Omental fat pad (tissue), 4 donors: ENCODE data around the gene ZDHHC17. TPM values are rescaled to one million over a fixed set of nuclear protein-coding genes. Genes with fewer than 3 reads are reported as not detected.

ENCODE experiments used
- ATAC-seq: fragments of 150-250 bp; one replicate; pipeline ENCODE4 v1.9.1; 2016; ENCODE audit warnings: mild to moderate bottlenecking, moderate library complexity; ENCODE audit not compliant: low FRiP score
- DNase-seq: peaks from one replicate; pipeline ENCODE4 v3.0.0-alpha.2; 2019; ENCODE audit warnings: low spot score
- CTCF ChIP-seq, 3 donors: fragments of 450-650 bp; IDR thresholded peaks; one replicate each; pipeline ENCODE4 v1.5.1; 2016 to 2017; ENCODE audit warnings: antibody characterized with exemption in 3 of 3, mild to moderate bottlenecking in 3 of 3, moderate library complexity in 2 of 3
- total RNA-seq, 4 donors: library from RNA; depleted of rRNA; stranded (reverse); fragments of >200 nt; gene quantifications; one replicate each; pipeline ENCODE4 v1.1.0, GENCODE V29; 2016

Gene ZDHHC17
- total RNA-seq, 4 donors from 2014 or later, result 27.7 to 69.0 (median 34.7) TPM

DNA sequence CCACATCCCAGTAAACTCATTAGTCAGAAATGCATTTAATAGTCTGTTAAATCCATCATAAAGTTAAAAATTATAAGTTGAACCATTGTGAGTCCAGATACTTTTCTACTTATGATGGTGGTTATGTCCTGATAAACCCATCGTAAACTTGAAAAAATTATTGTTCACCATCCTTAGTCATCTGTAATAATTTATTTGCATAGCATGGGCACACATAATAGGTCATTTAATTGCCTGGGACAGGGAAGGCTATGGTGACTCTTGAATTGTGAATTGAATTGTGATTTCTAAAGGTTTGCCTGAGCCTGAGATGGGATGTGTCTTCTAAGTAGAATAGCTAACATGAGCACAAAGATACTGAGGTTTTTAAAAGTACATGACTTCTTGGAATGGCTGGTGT lies 21.5 kb downstream of the ZDHHC17 start:
- no peak for ATAC-seq
- no peak for DNase-seq
- TF ChIP-seq CTCF (IDR thresholded peaks at IDR 0.05), result no peak

GRCh38 chr12:76786986-76787385 lies 23.1 kb downstream of the ZDHHC17 start:
- TF ChIP-seq CTCF (IDR thresholded peaks at IDR 0.05), result no peak
- no peak for DNase-seq
- no peak for ATAC-seq

GRCh38 chr12:76787689-76788088 lies 23.8 kb downstream of the ZDHHC17 start:
- no peak for DNase-seq
- no peak for ATAC-seq
- no peak for TF ChIP-seq CTCF (IDR thresholded peaks at IDR 0.05)

- no peak for TF ChIP-seq CTCF (IDR thresholded peaks at IDR 0.05)
- ATAC-seq (no peak), DNase-seq (no peak)
Measured at GRCh38 chr12:76789335-76790050, 25.6 kb downstream of the ZDHHC17 start.

DNA sequence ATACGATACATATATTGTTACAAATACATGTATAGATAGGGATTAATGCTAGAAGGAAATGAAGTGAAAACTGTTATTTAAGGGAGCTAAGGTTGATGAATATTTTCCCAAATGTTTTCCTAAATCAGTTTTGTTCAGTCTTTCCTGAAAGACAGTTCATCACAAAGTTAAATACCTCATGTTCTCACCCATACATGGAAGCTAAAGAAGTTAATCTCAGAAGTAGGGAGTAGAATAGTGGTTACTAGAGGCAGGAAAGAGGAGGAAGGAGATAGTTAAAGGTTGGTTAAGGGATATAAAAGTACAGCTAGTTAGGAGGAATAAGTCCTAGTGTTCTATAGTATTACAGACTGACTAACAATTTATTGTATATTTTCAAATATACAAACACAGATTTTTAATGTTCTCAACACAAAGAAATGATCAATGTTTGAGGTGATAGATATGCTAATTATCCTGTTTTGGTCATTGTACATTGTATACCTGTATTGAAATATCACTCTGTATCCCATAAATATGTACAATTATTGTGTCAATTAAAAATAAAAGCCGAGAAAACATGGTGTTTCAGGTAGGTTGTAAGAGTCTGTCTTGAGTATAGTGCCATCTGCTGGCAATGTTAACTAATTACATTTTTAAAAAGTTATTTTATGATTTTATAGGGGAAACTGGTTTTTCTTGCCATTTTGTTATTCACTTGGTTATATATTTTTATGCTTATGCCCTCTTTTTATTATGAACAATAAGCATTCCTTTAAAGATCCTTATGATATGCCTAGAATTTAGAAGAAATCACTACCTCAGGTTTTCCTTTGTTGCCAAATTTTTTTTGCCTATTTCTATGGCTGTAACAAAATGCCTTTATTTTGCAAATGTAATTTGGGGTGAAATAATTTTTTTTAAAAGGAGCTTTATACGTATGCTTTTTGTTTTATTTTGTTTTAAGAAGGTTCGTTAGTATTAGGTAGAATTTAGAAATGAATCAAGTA lies 26.9 kb downstream of the ZDHHC17 start:
- DNase-seq (no peak), ATAC-seq (no peak)
- TF ChIP-seq CTCF (IDR thresholded peaks at IDR 0.05), result no peak

- TF ChIP-seq CTCF (IDR thresholded peaks at IDR 0.05), result no peak
- no peak for DNase-seq
- no peak for ATAC-seq
Measured at GRCh38 chr12:76792828-76793227, 28.9 kb downstream of the ZDHHC17 start.
